Urothelium cell line (cell line): ENCODE measurements around the gene ONECUT1.
"Not testable (repeated sequence)": the region's sequence is repeated elsewhere in the genome, so short reads cannot be mapped to it uniquely, and the experiment has no call there.

ENCODE experiments used
- DNase-seq: peaks from one replicate; pipeline ENCODE4 v3.0.0; 2011; ENCODE audit warnings: low spot score, mixed read lengths
- FAIRE-seq: peaks from 2 replicates; lab custom pipeline; 2011; peaks lifted over from hg19 to GRCh38; lab: Jason Lieb, UNC

ONECUT1 gene

DNA sequence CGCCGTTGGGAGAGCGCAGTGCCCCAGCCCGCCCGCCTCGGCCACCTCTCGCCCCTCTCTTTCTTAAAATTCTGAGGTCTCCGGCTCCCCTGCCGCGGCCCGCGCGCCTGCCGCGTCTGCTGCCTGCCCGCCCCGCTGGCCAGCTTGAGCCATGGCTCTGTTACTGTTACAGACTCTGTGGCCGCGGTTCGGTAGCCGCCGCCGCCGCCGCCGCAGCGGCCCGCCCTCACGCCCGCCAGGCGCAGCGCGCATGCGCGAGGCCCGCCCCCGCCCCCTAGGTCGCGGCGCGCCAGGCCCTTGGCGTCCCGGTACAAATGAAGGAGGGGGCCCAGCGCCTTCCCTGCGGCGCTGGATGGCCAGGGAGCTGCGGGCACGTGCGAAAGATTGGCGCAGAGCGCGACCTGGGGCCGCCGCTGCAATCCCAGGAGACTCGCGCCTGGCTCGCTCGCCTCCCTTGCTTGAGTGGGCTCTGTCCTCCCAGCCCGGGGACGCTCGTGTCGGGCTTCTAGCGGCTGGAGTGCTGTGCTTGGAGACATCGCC, at the start of gene ONECUT1:
Gene ONECUT1 (minus strand): TSS at position 168 of the 540 bp plus-strand sequence. CDS start 452 bp downstream, outside the sequence.
- DNase-seq (peak; percentile 71), FAIRE-seq (no peak)

GRCh38 chr15:52834379-52834778, 44.2 kb upstream of the ONECUT1 start:
- no peak for DNase-seq
- no peak for FAIRE-seq

DNA sequence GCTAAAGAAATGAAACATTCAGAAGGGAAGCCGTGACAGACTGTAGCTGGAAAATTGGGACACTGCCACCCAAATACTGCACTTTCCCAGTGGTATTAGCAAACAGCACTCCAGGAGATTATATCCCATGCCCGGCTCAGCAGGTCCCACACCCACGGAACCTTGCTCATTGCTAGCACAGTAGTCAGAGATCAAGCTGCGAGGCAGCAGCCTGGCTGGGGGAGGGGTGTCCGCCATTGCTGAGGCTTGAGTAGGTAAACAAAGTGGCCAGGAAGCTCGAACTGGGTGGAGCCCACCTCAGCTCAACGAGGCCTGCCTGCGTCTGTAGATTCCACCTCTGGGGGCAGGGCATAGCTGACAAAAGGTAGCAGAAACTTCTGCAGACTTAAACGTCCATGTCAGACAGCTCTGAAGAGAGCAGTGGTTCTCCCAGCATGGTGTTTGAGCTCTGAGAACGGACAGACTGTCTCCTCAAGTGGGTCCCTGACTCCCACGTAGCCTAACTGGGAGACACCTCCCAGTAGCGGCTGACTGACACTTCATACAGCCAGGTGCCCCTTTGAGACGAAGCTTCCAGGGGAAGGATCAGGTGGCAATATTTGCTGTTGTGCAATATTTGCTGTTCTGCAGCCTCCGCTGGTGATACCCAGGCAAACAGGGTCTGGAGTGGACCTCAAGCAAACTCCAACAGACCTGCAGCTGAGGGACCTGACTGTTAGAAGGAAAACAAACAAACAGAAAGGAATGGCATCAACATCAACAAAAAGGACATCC, 34.2 kb upstream of the ONECUT1 start:
- not testable (repeated sequence) for DNase-seq, FAIRE-seq

- DNase-seq, result no peak
- FAIRE-seq, result no peak
Observed at GRCh38 chr15:52822475-52822874, 32.3 kb upstream of the ONECUT1 start.

DNA sequence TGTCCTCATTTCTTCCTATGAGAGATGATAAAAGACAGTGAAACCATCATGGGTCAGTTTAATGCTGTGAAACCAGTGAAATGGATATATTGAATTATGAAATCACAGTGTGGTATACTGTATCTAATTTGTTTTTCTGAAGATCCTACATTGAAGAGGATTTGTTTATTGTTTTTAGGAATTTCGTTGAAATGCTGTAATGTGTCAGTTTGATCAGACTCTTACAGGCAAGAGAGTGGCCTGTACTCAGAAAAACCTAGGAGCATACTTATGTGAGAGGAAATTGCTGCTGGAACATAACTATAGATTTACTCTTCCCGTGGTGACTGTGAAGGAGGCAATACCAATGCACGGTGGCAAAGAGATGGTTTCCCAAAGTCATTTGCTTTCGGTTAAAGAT, 29.1 kb upstream of the ONECUT1 start:
- FAIRE-seq, result no peak
- no peak for DNase-seq

- FAIRE-seq, DNase-seq: not testable (repeated sequence)
Observed at GRCh38 chr15:52815899-52816298, 25.8 kb upstream of the ONECUT1 start.

DNA sequence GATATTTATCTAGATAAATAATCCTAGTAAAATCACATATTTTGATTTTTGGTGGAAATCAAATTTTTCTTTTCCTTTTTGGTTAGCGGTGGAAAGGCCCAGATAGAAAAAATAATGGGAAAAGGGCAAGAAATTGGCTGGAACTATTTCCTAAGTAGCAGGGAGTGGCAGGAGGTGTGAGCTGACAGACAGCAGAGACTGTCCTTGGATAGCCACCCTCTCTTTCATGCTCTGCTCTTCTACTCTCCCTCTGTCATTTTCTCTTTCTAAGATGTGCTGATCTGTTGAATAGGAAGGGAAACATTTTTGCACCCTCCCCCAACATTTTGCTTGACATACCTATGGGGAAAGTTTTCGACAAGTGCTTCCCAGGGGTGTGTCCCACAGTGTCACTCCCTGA, 18.9 kb upstream of the ONECUT1 start:
- DNase-seq, result no peak
- no peak for FAIRE-seq

DNA sequence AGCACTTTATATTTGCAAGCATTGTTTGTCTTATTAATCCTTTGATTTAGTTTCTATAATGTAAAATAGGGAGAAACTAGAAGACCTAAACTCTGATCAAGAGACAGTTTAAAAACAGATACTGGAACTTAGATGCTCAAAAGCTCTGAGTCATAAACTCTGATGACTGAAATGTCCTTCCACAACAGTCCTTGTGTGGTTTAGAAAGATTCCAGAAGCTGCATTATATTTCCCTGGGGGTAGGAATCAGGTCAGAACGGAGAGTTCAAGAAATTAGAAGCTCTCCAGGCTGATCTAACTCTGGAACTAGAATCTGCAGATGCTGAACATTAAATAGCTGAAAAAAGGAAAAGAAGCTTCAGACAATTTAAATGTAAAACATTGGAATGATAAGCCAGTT, 18.3 kb upstream of the ONECUT1 start:
- DNase-seq, result no peak
- no peak for FAIRE-seq

GRCh38 chr15:52806284-52806655, 16.1 kb upstream of the ONECUT1 start:
- DNase-seq, result no peak
- FAIRE-seq, result no peak

- FAIRE-seq (no peak), DNase-seq (no peak)
Observed at GRCh38 chr15:52805351-52806283, 15.5 kb upstream of the ONECUT1 start.

DNA sequence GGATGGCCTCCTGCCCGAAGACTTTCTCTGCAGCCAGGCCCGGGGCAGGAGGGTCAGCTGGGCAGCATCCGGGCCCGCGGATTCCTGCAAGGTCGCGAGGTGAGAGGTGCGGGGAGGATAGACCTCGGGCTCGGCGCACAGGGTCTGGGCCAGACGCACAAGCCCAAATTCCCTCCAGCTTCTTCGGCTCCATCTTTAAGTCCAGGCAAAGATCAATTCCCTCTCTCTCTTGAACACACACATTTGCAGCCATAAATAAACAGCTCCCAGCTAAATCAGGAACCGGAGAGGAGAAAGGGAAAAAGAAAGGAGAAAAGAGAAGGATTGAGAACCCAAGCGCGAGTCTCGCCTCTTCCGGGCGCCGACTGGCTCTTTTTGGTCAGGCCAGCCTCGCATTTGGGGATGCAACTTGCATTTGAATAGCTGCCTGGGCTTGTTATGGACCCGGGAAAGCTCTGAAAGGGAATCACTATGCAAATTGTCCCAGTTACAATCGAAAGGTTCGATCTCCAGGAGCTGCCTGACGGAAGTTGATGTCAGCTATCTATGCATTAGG, 14.5 kb upstream of the ONECUT1 start:
- DNase-seq (no peak), FAIRE-seq (no peak)

GRCh38 chr15:52803467-52804306, 13.6 kb upstream of the ONECUT1 start:
- no peak for FAIRE-seq
- DNase-seq, result no peak

DNA sequence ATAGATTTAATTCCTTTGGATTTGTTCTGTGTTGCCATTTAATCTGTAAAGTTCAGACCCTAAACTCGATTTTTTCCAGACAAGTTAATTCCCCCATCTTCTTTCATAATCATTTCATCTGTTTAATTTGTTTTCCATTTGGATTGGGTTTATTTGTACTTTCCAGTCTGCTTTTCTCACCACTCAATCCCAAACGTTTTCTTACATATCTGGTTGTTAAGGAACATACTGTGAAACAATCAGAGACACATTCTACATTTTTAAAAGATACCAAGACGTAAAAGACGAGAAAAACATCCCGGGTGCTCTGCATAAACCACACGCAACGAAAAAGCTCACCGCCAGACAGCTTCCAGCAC, 13.0 kb upstream of the ONECUT1 start:
- FAIRE-seq (no peak), DNase-seq (no peak)

DNA sequence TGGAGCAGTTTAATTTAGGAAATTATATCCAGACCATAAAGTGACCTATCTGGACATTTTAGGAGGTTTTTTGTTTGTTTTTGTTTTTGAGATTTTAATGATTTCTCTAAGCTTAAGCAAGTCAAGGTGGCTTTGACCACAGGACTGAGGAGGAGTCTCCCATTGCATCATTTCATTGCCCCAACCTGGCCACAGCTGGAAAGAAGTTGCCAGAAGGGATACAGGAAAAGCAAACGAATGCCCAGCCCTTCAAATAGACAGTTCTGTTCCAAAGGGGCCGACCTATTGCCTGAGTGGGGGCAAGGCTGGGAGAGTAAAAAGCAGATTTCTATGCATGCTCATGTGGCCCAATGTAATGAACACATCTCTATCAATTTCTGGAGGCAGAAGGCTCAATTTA, 12.0 kb upstream of the ONECUT1 start:
- FAIRE-seq, result no peak
- no peak for DNase-seq

DNA sequence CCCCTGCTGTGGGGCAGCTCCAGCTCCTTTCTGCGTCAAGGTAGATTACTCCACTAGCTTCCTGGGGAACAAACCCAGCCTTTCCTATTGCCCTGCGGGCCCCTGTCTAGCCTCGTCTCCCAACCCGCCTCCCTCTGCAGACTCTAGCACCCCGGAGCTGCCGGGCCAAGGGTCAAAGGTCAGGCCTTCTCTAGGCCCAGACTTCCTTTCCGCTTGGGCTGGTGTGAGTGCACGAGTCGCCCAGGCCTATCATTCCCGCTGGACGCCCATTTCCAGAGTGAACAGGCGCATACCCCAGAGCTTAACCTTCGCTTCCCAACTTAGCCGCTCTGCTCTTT, 11.6 kb upstream of the ONECUT1 start:
- FAIRE-seq, result no peak
- DNase-seq, result no peak

DNA sequence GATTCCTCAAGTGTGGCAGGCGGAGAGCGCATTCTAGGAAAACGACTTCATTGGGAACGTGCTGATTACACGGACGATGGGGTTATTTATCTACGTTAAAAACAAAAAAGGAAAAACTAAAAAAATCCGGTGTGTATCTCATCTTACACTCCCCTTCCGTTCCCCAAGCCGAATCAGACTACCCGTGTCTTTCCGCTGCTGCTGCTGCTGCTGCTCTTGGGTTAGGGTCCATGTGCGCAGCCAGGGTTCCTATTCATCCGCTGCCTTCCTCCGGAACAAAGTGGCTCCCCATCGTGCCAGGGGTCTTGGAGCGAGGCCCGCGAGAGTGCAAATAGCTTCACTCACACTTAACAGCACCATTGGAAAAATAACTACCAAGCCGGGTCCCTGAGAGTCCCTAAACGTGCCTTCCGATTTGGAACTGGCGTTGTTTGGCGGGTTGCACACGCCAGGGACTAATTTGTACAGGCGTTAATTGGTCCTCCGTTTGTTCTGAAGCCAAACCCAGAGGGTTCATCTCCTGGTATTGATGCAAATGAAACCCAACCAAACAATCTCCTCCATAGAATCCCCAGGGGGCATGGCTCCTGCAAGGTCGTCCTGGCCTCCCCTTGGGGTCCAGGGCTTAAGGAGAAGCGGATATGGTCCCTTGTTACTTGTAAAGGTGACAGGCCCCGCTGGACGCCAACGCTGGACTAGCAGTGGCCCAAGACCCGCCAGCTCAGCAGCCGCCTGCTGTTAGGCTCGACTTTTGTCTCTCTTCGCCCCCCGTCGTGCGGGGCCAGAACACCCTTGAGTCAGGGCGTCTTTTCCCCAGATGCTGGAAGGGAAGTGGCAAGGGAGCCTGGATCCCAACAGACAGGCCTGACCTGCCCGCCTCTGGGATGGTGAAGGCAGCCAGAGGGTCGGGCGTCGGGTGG, 11.0 kb upstream of the ONECUT1 start:
- DNase-seq, result no peak
- no peak for FAIRE-seq

- DNase-seq (no peak), FAIRE-seq (no peak)
Observed at GRCh38 chr15:52799145-52799811, 9.1 kb upstream of the ONECUT1 start.

- DNase-seq (no peak), FAIRE-seq (no peak)
Observed at GRCh38 chr15:52798529-52799101, 8.5 kb upstream of the ONECUT1 start.
